ENCODE measurements around the gene TRAF5.

DNA sequence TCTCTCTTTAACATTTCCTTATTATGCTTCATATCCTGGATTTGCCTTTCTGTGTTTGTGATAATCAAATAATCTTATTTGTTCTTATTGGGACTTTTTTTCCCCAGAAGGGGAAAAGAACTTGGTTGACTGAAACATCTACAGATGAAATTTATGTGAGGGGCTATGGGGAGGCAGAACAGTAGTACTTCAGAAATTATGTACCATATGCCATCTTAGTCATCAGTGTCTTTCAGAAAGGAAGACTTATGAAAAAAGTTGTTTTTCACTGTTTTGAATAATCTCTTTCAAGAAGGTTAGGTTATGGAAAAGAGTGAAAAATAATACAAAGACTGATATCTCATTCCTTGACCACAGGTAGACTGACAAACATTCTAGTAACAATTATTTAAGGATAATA lies 30.2 kb upstream of the TRAF5 start:
- TF ChIP-seq SUZ12 (IDR thresholded peaks at IDR 0.05; ENCODE audit: extremely low read depth, insufficient read depth, insufficient read length) (no peak), YY1 (IDR thresholded peaks at IDR 0.05; ENCODE audit: insufficient read depth, insufficient read length) (no peak), ZNF274 (IDR thresholded peaks at IDR 0.05; ENCODE audit: low read depth, low read length) (no peak)

Data from NT2/D1 (cell line).